Coronary artery (tissue), 2 donors: ENCODE measurements around the gene SERPIND1.

Experiments used
- DNase-seq: peaks from one replicate; pipeline ENCODE4 v3.0.0-alpha.2; 2017; ENCODE audit warnings: low spot score
- H3K27ac ChIP-seq, 2 donors: fragments of 200-600 bp; sonication (generic); one replicate each; pipeline ENCODE4 v1.5.1; 2016 to 2019
- H3K4me3 ChIP-seq: fragments of 200-600 bp; sonication (generic); 2 replicates; pipeline ENCODE4 v1.5.1; 2016; ENCODE audit warnings: mild to moderate bottlenecking, moderate library complexity
- CTCF ChIP-seq: fragments of 200-600 bp; sonication (generic); IDR thresholded peaks from one replicate; pipeline ENCODE4 v1.5.1; 2019; ENCODE audit warnings: antibody characterized with exemption

Gene SERPIND1

DNA sequence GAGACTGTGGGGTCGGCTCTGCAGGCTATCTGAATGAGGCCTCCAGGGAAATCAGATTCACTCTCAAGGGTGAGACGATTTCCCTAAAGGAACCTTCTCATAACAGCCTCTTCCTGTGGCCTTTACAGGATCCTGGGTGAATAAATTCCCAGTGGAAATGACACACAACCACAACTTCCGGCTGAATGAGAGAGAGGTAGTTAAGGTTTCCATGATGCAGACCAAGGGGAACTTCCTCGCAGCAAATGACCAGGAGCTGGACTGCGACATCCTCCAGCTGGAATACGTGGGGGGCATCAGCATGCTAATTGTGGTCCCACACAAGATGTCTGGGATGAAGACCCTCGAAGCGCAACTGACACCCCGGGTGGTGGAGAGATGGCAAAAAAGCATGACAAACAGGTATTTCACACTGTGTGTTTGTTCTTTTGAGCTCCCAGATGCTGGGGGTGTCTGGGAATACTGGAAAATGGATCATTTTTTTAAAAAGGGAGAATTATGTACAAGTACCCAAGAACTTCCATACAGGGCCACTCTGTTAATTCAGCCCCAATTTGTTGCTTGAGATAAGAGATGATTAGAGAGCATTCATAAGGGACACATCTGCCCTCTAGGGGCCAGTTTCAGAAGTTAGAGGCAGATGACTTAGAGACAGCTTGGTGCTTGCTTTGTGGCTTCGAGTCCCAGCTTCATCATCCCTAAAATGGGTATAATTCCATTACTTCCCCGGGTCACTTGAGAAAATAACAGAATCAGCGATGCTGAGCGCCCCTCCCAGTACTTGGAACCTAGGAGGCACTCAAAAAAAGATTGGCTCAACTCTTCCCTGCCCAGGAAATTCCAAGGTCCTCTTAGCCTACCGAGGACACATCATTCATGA lies 10.2 kb downstream of the SERPIND1 start:
- no peak for TF ChIP-seq CTCF
- no peak for DNase-seq
- Histone ChIP-seq H3K4me3 (no peak overlapping the region), H3K27ac (no peak overlapping the region)

DNA sequence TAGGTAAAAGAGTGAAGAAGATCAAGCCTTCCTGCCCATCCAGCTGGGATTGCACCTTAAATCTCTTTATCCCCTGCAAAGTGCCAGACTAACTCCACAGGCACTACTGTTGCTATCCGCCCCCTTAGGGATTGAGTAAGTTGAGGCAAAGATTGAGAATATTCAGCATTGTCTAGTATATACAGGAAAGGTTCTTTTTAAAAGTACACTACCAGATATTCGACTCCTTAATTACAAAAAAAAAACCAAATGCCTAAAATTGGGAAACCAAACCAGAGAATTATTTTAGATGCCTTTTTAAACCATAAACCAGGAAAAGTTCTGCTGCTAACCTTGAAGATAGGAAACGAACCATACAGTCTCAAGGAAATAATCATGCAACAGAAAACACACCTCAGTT lies 11.5 kb downstream of the SERPIND1 start:
- no peak for TF ChIP-seq CTCF
- DNase-seq = no peak
- Histone ChIP-seq H3K4me3 (no peak overlapping the region), H3K27ac (no peak overlapping the region)

- Histone ChIP-seq H3K4me3 (no peak overlapping the region), H3K27ac (no peak overlapping the region)
- TF ChIP-seq CTCF = no peak
- no peak for DNase-seq
These were observed 12.1 kb downstream of the SERPIND1 start for GRCh38 chr22:20786048-20786447.

GRCh38 chr22:20786536-20786979 lies 12.6 kb downstream of the SERPIND1 start:
- H3K27ac ChIP-seq = no peak overlapping the region
- H3K4me3 ChIP-seq = no peak overlapping the region
- DNase-seq = no peak
- TF ChIP-seq CTCF = no peak

DNA sequence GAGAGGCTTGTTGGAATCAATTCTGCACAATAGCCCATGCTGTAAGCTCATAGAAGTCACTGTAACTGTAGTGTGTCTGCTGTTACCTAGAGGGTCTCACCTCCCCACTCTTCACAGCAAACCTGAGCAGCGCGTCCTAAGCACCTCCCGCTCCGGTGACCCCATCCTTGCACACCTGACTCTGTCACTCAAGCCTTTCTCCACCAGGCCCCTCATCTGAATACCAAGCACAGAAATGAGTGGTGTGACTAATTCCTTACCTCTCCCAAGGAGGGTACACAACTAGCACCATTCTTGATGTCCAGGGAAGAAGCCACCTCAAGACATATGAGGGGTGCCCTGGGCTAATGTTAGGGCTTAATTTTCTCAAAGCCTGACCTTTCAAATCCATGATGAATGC lies 13.3 kb downstream of the SERPIND1 start:
- TF ChIP-seq CTCF = no peak
- DNase-seq = no peak
- Histone ChIP-seq H3K4me3 (no peak overlapping the region), H3K27ac (no peak overlapping the region)

GRCh38 chr22:20787746-20788626 lies 14.1 kb downstream of the SERPIND1 start:
- no peak for TF ChIP-seq CTCF
- no peak for DNase-seq
- Histone ChIP-seq H3K4me3 (no peak overlapping the region), H3K27ac (no peak overlapping the region)
